Suppressor macrophage treated with lipopolysaccharide for 4 hours (primary cell): ENCODE data around the gene ABCD1.
"Not testable (repeated sequence)": the region's sequence is repeated elsewhere in the genome, so short reads cannot be mapped to it uniquely, and the experiment has no call there.

Experiments
- DNase-seq: peaks from one replicate; pipeline ENCODE4 v3.0.0-alpha.2; 2020

The ABCD1 gene

GRCh38 chrX:153714256-153714655 is 10.4 kb upstream of the ABCD1 start:
- peak; percentile 18 for DNase-seq

GRCh38 chrX:153717445-153717844 is 7.2 kb upstream of the ABCD1 start:
- no peak for DNase-seq

GRCh38 chrX:153719238-153719637 is 5.4 kb upstream of the ABCD1 start:
- DNase-seq: no peak

GRCh38 chrX:153719701-153720100 is 5.0 kb upstream of the ABCD1 start:
- DNase-seq: no peak

- DNase-seq: peak; percentile 89
Observed at GRCh38 chrX:153722704-153723350, 1.8 kb upstream of the ABCD1 start.

DNA sequence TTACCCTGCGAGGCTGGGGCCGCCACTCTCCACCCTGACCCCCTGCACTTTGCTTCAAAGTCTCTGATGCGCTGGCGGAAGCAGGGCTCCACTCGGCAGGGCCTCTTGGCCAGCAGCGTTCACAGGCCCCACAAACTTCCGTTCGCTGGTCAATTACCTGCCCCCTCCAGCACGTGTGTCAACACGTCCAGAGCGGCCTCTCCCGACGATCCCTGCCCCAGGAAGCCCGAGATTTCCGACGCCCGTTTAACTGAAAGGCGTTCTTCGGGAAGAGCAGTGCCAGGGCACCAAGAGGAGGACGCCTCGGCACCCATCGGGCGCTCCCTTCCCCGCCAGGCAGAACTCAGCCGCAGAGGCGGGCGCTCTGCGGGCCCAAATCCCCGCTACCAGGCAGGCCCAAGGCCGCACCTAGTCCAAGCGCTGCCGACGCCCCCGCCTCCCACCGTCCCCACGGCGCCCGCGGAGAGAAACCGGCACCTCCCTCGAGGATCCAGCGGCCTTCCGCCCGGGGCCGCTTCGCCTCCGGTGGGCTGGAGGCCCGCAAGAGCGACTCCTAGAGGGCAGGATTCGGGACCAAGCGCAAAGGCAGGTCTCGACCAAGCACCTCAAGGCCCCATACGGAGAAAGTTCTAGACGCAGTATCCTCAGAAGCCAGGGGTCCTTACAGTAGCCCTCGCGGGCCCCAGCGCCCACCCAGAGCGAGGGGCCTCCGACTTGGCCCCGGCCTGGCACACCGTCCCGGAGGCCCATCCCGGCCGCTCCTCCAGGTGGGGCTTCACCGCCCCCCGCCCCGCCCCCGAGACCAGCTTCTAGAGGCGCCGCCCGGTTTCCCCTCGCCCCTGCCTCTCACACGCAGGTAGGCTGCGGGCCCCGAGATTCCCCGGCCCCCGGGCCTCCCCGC is 1.1 kb upstream of the ABCD1 start:
- DNase-seq: peak; percentile 24

DNA sequence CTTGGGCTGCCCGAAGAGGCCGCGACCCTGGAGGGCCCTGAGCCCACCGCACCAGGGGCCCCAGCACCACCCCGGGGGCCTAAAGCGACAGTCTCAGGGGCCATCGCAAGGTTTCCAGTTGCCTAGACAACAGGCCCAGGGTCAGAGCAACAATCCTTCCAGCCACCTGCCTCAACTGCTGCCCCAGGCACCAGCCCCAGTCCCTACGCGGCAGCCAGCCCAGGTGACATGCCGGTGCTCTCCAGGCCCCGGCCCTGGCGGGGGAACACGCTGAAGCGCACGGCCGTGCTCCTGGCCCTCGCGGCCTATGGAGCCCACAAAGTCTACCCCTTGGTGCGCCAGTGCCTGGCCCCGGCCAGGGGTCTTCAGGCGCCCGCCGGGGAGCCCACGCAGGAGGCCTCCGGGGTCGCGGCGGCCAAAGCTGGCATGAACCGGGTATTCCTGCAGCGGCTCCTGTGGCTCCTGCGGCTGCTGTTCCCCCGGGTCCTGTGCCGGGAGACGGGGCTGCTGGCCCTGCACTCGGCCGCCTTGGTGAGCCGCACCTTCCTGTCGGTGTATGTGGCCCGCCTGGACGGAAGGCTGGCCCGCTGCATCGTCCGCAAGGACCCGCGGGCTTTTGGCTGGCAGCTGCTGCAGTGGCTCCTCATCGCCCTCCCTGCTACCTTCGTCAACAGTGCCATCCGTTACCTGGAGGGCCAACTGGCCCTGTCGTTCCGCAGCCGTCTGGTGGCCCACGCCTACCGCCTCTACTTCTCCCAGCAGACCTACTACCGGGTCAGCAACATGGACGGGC is 579 bp downstream of the ABCD1 start:
- DNase-seq: no peak

DNA sequence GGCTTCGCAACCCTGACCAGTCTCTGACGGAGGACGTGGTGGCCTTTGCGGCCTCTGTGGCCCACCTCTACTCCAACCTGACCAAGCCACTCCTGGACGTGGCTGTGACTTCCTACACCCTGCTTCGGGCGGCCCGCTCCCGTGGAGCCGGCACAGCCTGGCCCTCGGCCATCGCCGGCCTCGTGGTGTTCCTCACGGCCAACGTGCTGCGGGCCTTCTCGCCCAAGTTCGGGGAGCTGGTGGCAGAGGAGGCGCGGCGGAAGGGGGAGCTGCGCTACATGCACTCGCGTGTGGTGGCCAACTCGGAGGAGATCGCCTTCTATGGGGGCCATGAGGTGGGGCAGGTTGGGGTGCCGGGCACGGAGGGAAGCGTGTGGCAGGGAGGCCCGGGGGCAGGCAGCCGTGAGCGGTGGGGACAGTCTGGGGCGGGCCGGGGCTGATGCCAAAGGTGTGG is 1.2 kb downstream of the ABCD1 start:
- no peak for DNase-seq

- DNase-seq: peak; percentile 87
Observed at GRCh38 chrX:153726286-153727122, 1.8 kb downstream of the ABCD1 start.

- peak; percentile 12 for DNase-seq
Observed at GRCh38 chrX:153727123-153727931, 2.7 kb downstream of the ABCD1 start.

DNA sequence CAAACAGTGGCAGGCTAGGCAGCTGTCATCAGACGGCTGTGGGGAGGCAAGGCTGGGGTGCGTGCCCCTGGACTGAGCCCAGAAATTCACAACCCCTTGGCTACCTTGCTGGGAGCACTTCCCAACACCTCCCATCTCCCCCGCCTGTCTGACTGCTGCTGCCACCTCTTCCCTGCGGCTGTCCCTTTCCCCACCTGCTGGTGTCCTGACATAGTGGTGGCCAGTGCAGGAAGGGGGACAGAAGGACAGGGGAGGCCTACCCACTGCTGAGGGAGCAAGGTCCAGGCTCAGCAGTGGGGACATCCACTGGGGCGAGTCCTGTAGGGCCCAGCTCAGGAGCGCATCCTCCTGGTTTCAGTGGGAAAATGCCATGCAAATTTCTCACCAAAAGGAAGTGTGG is 3.4 kb downstream of the ABCD1 start:
- DNase-seq: no peak

DNA sequence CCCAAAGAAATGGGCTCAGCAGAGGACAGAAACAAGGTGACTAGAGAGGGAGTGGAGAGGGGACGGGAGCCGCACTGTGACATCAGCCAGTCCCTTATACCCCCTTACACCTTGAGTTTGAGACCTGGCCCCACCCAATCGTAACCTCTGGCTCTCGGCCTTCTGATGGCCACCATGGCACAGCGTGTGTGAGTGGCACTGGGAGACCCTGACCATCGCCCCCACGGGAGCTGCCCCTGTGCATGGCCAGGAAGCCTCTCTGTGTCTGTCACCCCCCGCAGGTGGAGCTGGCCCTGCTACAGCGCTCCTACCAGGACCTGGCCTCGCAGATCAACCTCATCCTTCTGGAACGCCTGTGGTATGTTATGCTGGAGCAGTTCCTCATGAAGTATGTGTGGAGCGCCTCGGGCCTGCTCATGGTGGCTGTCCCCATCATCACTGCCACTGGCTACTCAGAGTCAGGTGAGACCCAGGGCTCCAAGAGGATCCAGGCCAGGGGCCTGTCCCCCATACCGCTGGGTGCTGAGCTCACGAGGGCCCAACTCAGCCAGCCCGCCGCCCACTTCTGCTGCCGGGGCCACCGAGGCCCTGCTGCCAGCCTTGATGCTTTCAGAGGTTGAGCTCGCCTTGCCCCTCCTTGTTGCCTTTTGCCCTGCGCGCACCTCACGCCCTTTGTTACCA is 4.4 kb downstream of the ABCD1 start:
- DNase-seq: no peak

DNA sequence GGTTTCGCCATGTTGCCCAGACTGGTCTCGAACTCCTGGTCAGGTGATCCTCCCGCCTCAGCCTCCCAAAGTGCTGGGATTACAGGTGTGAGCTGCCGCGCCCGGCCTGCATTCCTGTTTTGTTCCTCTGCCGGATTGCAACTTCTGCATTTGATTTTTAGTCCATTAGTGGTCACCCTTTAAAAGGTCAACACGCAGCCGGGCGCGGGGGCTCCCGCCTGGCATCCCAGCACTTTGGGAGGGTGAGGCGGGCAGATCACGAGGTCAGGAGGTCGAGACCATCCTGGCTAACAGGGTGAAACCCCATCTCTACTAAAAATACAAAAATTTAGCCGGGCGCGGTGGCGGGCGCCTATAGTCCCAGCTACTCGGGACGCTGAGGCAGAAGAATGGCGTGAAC is 5.5 kb downstream of the ABCD1 start:
- not testable (repeated sequence) for DNase-seq

GRCh38 chrX:153731117-153731844 is 6.6 kb downstream of the ABCD1 start:
- peak; percentile 66 for DNase-seq

DNA sequence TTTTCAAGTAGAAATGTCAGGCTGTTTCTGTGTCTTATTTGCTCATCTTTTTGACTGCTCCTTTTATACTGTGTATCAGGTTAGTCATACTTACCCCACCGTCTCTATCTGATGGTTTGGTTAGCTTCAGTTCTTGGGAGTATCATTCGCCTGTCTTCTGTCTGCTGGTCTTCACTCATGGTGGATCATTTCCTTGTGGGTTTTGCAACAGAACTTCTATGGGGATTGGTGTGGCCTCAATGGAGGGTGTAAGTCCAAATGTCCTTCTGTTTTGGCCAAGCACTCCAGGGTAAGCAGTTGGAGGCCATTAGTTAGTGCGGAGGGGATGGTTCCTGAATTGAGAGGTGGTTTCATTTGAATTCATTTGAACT is 7.2 kb downstream of the ABCD1 start:
- no peak for DNase-seq

GRCh38 chrX:153732401-153732800 is 7.7 kb downstream of the ABCD1 start:
- DNase-seq: peak; percentile 84

DNA sequence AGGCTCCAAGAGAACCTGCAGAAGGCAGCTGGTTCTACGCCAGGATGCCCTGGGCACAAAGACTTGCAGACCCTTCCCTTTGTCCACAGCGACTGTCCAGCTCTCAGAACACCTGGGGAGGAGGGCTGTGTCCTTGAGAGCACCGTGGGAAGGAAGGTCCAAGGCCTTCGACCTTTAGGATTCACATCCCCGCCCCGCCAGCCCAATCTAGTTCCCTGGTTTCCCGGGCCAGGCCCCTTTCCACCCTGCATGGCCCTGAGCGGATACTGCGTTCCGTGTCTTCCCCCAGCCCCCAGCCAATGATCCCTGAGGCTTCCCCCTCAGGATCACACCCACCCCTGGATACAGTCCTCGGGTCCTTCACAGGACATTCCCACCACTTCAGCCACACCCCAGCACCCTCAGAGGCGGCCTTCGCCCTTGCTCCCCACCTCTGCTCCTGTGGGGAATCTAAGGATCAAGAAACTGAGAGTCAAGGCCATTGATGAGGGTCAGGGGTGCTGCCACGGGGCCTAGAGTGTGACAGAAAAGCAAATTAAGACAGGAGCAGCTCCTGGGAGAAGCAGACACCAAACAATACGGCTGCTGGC is 9.1 kb downstream of the ABCD1 start:
- DNase-seq: no peak

GRCh38 chrX:153734871-153735270 is 10.2 kb downstream of the ABCD1 start:
- no peak for DNase-seq

DNA sequence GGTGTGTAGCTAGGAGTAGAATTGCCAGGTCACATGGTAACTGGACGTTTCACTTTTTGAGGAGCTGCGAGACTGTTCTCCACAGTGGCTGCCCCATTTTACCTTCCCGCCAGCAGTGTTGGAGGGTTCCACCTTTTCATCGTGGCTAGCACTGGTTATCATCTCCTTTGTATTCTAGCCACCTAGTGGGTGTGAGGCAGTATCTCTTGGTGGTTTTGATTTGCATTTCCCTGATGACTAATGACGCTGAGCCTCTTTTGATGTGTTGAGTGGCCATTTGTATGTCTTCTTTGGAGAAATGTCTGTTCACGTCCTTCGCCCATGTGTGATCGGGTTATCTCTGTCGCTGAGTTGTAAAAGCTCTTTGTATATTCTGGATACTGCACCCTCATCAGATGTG is 10.6 kb downstream of the ABCD1 start:
- DNase-seq: no peak
